Measurements from ENCODE around the gene LZTS3.
"Not testable (repeated sequence)": the region's sequence is repeated elsewhere in the genome, so short reads cannot be mapped to it uniquely, and the experiment has no call there.

The LZTS3 gene

DNA sequence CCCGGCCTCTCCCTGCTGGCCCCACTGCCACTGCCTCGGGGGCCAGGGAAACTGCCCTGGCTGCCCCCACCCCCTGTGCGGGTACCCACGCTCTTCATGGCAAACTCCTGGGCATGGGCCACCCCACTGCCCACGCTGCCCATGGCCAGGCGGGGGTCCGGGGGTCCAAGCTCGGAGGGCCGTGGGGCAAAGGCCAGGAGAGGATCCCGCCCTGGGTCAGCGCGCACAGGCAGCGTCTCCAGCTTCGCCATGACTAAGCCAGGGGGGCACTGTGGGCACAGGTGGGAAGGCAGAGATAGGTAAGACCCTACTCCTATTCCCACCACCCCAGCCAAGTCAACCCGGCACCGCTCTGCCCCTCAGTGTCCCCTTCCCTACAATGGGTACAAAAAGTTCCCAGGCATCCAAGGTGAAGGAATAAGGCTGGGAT lies 6.4 kb downstream of the LZTS3 start:
- DNase-seq: no peak

GRCh38 chr20:3166338-3166912 lies 6.9 kb downstream of the LZTS3 start:
- no peak for DNase-seq

DNA sequence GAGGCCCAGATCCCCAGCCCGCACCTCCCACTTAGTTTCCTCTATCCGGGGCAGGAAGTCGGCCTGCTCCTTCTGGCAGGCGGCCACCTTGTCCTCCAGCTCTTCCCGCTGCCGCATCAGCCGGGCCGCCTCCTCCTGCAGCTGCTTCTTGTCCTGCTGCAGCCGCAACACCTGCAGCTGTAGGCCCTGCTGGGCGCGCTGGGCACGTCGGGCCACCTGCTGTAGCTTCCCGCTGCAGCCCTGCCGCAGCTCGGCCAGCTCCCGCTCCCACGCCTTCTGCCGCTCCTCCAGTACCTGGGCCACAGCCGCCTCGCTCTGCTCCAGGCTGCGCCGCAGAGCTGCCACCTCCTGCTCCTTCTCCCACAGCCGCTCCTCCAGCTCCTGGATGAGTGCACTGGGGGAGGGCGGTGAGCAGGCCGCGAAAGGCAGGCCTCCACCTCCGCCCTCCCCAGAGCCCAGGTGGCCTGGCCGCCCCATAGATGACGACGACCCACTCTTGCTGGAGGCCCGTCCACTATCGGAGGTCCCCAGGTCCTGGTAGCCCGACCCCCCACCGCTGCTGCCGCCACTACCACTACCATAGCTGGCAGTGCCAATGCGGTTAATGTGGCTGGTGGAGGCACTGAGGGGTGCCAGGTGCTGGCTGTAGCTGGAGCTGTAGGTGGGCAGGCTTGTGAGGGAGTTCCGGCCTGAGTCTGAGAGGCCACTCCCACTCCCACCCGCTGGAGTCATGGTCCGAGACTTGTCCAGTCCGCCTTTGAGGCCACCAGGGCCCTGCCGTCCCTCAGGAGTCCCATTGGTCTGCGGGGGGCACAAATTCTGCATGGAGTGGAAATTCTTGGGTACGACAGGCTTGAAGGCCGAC lies 7.6 kb downstream of the LZTS3 start:
- no peak for DNase-seq

- no peak for DNase-seq
These were observed 8.5 kb downstream of the LZTS3 start for GRCh38 chr20:3164763-3165410.

DNA sequence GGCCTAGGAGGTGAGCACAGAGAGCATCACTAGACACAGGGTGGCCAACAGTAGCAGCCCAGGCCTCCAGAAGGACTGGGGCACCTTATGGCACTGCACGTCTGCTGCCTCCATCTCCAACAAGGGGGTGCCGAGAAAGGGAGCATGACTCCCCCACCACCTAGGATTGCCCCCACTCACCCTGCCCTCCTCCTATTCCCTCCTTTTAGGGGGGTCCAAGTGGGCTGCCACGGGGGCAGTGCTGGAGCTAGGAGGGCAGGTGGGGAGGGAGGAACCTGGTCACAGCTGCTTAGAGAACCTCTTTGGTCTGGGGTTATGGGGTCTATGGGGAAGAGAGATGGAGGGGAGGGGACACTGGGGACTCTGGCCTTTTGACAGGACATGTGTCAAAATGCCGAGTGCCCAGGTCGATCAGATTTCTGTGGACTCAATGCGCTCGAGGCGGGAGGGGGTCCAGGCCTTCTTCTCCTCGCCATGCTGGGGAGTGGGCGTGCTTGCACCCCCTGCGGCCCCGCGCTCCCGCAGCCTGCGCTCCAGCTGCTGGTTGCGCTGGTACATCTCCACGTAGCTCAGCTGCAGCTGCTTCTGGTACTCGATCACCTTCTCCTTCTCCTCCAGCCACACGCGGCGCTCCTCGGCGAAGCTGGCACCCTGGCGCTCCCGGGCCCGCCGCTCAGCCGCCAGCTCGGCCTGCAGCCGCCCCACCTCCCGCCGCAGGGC lies 9.1 kb downstream of the LZTS3 start:
- DNase-seq: no peak

DNA sequence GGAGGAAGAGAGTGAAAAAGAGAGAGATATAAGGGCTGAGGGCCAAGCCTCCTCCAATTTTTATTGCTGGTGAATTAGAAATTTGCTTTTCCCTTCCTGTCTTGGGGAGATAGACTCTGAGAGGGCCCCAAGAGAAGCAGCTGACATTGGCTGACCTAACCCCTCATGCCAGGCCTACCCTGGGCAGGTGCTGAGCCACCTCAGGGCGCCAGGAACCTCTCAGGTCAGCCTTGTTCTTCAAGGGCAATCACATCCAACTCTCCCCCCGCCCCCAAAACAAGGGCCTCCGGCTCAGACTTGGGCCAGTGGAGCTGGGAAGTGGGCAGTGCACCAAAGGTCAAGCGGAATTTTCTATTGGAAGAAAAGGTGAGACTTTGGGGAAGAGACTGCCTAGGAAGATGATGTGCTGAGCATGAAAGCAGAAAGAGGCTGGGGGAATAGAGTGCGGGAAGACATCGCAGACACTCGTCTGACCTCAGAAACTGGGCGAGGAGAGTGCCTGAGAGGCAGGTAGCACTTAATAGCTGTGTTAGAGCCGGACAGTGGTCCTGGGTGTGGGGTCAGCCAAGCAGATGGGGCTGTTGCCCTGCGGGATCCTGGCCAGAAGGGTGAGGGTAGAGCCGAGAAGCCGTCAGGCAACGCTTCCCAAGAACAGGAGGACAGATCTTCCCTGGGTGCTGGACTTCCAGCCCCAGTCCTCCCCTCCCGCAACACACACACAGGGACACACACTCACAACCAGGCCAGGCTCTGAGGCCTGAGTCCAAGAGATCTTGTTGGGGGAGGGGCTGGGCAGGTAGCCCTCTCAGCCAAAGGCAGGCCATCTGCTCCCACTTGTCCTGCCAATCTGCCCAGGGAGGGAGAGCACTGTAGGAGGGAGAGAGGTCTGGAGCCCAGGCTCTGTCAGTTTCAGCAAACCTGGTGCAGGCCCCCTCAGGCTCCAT lies 10.0 kb downstream of the LZTS3 start:
- DNase-seq: no peak

GRCh38 chr20:3162080-3162611 lies 11.2 kb downstream of the LZTS3 start:
- no peak for DNase-seq

DNA sequence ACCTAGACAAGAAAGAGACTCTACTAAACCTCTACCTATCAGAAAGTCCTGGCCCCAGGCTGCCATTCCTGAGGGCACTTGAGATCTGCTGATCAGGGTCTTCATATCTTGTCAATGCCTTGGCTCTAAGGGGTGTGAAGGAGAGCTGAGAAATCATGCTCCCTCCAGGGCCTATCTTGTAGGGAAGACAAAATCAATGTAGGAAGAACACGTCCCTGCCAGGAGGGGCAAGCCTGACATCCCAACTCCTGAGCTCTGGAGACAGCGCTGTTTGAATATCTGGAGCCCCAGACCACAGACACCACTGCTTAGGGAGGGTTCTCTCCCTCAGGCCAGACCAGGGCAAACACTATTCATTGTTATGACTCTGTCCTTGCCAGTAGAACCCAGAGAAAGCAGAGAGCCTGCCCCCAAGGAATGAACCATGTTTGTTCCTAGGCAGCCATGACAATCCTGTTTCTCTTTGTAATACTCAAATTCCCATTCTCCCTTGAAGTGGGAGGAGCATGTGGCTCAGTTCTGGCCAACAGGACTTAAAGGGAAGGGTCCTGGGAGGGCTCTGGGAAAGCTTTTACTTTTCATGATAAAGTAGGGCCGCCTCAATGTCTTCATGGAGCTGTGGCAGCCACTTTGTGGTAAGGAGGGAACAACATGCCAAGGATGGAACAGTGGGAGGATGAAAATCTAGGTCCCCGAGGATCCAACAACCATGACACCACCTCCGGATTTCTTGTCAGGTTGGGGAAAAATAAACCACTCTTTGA lies 11.9 kb downstream of the LZTS3 start:
- DNase-seq: no peak

DNA sequence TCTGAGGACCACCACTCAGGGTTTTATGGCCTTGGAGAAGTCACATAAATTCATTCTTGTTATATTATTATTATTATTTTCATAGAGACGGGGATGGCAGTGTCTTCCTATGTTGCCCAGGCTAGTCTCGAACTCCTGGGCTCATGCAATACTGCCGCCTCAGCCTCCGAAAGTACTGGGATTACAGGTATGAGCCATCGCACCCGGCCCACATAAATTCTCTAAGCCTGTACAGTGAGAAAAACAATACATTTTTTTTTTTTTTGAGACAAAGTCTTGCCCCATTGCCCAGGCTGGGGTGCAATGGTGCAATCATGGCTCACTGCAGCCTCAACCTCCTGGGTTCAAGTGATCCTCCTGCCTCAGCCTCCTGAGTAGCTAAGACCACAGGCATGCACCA lies 12.9 kb downstream of the LZTS3 start:
- DNase-seq: no peak

DNA sequence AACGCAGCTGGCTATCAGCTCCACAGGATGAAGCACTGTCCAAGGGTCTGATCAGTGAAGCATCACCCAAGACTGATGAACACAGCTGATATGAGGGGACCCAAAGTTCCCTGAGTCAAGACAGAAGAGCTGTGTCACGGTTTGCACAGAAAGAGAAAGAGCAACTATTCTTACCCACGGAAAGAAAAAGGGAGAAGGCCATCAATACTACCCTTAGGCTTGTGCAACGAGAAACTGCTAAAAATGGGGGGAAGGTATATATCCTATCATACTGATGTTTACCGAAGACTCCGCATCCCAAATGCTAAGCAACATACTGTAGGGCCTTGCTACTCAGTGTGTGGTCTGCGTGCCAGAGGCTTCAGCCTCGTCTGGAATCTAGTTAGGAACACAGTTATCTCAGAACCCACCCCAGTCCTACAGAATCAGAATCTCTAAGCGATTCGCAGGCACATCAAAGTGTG lies 14.3 kb downstream of the LZTS3 start:
- DNase-seq: peak in 1 of 2 donors; percentile 27

DNA sequence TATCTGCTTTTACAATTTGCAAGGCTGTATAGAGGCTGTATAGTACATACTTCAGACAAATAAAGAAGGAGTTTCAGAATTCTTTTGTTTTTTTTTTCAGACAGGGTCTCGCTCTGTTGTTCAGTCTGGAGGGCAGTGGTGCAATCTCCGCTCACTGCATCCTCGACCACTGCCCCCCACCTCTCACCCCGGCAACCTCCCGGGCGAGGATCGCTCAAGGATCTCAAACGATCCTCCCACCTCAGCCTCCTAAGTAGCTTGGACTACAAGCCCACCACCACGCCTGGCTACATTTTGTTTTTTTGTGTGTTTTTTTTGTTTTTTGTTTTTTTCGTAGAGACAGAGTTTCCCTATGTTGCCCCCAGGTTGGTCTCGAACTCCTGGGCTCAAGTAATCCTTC lies 15.5 kb downstream of the LZTS3 start:
- DNase-seq: no peak

GRCh38 chr20:3156811-3157619 lies 16.3 kb downstream of the LZTS3 start:
- DNase-seq: peak; percentile 59 to 65

GRCh38 chr20:3152057-3152644 lies 21.2 kb downstream of the LZTS3 start:
- not testable (repeated sequence) for DNase-seq

DNA sequence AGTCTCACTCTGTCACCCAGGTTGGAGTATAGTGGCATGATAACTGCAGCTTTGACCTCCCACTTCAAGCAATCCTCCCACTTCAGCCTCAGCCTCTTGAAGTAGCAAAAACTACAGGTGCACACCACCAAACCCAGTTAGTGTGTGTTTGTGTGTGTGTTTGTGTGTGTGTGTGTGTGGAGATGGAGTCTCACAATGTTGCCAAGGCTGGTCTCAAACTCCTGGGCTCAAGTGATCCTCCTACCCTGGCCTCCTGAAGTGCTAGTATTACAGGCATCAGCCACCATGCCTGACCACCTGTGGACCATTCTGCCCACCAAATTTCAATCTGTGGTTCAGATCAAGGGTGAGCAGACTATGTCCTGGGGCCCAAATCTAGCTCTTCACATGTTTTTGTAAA lies 22.4 kb downstream of the LZTS3 start:
- DNase-seq: no peak

DNA sequence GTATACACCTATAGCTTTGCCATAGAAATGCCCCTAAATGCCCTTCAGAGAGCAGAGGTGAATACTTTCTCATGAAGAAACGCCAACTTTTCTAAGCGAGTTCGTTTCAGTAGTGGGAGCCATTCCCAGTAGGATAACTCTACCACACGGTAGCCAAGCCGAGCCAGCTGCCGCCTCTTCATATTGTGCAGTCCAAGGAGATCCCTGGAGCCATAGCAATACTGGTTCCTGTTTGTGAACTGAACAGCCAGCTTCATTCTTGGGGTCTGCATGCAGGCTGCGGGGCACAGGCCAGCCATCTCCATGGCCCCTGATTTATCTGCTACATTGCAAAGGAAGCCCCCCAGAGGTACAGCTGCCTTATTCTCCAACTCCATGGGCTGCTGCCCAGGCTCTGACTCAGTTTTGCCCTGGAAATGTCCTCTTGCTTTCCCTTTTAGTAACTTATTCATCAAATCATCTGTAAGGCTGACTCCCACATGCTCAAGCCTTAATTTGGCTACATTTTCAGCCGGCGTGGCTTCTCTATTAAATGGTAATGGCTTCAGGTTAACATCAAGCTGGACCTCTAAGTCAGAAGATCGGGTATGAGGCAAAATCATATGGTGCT lies 26.5 kb downstream of the LZTS3 start:
- no peak for DNase-seq

- DNase-seq: no peak
These were observed 31.6 kb downstream of the LZTS3 start for GRCh38 chr20:3141757-3142156.

GRCh38 chr20:3137492-3137891 lies 35.9 kb downstream of the LZTS3 start:
- no peak for DNase-seq

- DNase-seq: no peak
These were observed 37.8 kb downstream of the LZTS3 start for GRCh38 chr20:3135507-3136070.

GRCh38 chr20:3134151-3134550 lies 39.2 kb downstream of the LZTS3 start:
- DNase-seq: no peak

Measured in inflammatory macrophage treated with lipopolysaccharide for 1 hour (primary cell).